Measurements from ENCODE around the gene ITGA1.

ITGA1 gene

GRCh38 chr5:52988335-52989024, 200.8 kb downstream of the ITGA1 start:
- H3K9me3 ChIP-seq (ENCODE audit: control extremely low read depth in 1 of 5, control insufficient read depth in 4 of 5, insufficient read depth in 2 of 5, low read depth in 1 of 5, low read length in 4 of 5) = no peaks in the 10 kb centered on the region
- H3K4me1 ChIP-seq (ENCODE audit: control extremely low read depth in 1 of 4, control insufficient read depth in 4 of 4, insufficient read depth in 4 of 4, low read length in 3 of 4) = peaks cover 0 to 27% (median 15%) of the 10 kb centered on the region in 4 experiments
- H3K36me3 ChIP-seq (ENCODE audit: control insufficient read depth in 4 of 4, insufficient read depth in 4 of 4, low read length in 3 of 4) = no peaks in the 10 kb centered on the region
- CTCF ChIA-PET = interaction anchor here (1.0 to 1.6 kb wide), 6 partner anchors 17 to 43 kb away, joined by 3 to 5 read pairs (median 4); no protein-coding TSS in a partner anchor
- no peak overlapping the region for H3K27ac ChIP-seq (ENCODE audit: insufficient read depth in 1 of 2, low read depth in 1 of 2, low read length in 2 of 2, poor library complexity in 1 of 2, severe bottlenecking in 2 of 2)
- peak overlapping the region; percentile 46 to 82 (median 76) for H3K4me3 ChIP-seq (ENCODE audit: control insufficient read depth in 1 of 7, extremely low read depth in 1 of 7, insufficient read depth in 4 of 7, low read depth in 2 of 7, low read length in 6 of 7)
- WGBS (ENCODE audit: insufficient coverage) = 2% methylated on average over 13 of the region's 16 CpGs
- peaks cover 0 to 13% (median 5%) of the 10 kb centered on the region in 5 experiments for H3K27me3 ChIP-seq (replicated peaks in 2 of 5; ENCODE audit: control insufficient read depth in 4 of 5, insufficient read depth in 5 of 5, low read length in 4 of 5)
- peak; percentile 9 to 44 (median 32) for DNase-seq
- POLR2A ChIA-PET = no interaction called here

GRCh38 chr5:52989025-52989780, 201.5 kb downstream of the ITGA1 start, which contains the start of gene ITGA2:
Gene ITGA2 (plus strand): TSS chr5:52989352. CDS start chr5:52989469, 117 bp downstream.
- Histone ChIP-seq H3K27me3 (replicated peaks in 2 of 5; ENCODE audit: control insufficient read depth in 4 of 5, insufficient read depth in 5 of 5, low read length in 4 of 5) (peaks cover 0 to 13% (median 5%) of the 10 kb centered on the region in 5 experiments), H3K9me3 (ENCODE audit: control extremely low read depth in 1 of 5, control insufficient read depth in 4 of 5, insufficient read depth in 2 of 5, low read depth in 1 of 5, low read length in 4 of 5) (no peaks in the 10 kb centered on the region), H3K36me3 (ENCODE audit: control insufficient read depth in 4 of 4, insufficient read depth in 4 of 4, low read length in 3 of 4) (no peaks in the 10 kb centered on the region), H3K27ac (ENCODE audit: insufficient read depth in 1 of 2, low read depth in 1 of 2, low read length in 2 of 2, poor library complexity in 1 of 2, severe bottlenecking in 2 of 2) (no peak within 1 kb of the TSS), H3K4me1 (ENCODE audit: control extremely low read depth in 1 of 4, control insufficient read depth in 4 of 4, insufficient read depth in 4 of 4, low read length in 3 of 4) (peaks cover 0 to 27% (median 15%) of the 10 kb centered on the region in 4 experiments), H3K4me3 (ENCODE audit: control insufficient read depth in 1 of 7, extremely low read depth in 1 of 7, insufficient read depth in 4 of 7, low read depth in 2 of 7, low read length in 6 of 7) (peak within 1 kb of the TSS; percentile 46 to 82 (median 76))
- peak in 2 of 3 donors; percentile 9 to 54 for DNase-seq
- ChIA-PET CTCF (interaction anchor here (0.6 to 1.4 kb wide), 5 partner anchors 17 to 46 kb away, joined by 3 to 5 read pairs (median 3); no protein-coding TSS in a partner anchor), POLR2A (no interaction called here)
- WGBS (ENCODE audit: insufficient coverage) = under 1% methylated on average over 47 of the region's 64 CpGs

- POLR2A ChIA-PET = interaction anchor here (0.7 kb wide), 1 partner anchor 179 kb away, joined by 3 read pairs; no protein-coding TSS in a partner anchor
- WGBS (ENCODE audit: insufficient coverage) = under 1% methylated on average over 19 of the region's 27 CpGs
- H3K4me1 ChIP-seq (ENCODE audit: control extremely low read depth in 1 of 4, control insufficient read depth in 4 of 4, insufficient read depth in 4 of 4, low read length in 3 of 4) = peaks cover 0 to 27% (median 15%) of the 10 kb centered on the region in 4 experiments
- CTCF ChIA-PET = interaction anchor here (0.6 to 1.4 kb wide), 10 partner anchors 11 to 107 kb away, joined by 3 to 5 read pairs (median 4); no protein-coding TSS in a partner anchor
- H3K27me3 ChIP-seq (replicated peaks in 2 of 5; ENCODE audit: control insufficient read depth in 4 of 5, insufficient read depth in 5 of 5, low read length in 4 of 5) = peaks cover 0 to 13% (median 5%) of the 10 kb centered on the region in 5 experiments
- peak overlapping the region; percentile 46 to 82 (median 76) for H3K4me3 ChIP-seq (ENCODE audit: control insufficient read depth in 1 of 7, extremely low read depth in 1 of 7, insufficient read depth in 4 of 7, low read depth in 2 of 7, low read length in 6 of 7)
- no peaks in the 10 kb centered on the region for H3K9me3 ChIP-seq (ENCODE audit: control extremely low read depth in 1 of 5, control insufficient read depth in 4 of 5, insufficient read depth in 2 of 5, low read depth in 1 of 5, low read length in 4 of 5)
- DNase-seq = peak; percentile 51 to 83 (median 71)
- H3K27ac ChIP-seq (ENCODE audit: insufficient read depth in 1 of 2, low read depth in 1 of 2, low read length in 2 of 2, poor library complexity in 1 of 2, severe bottlenecking in 2 of 2) = no peak overlapping the region
- H3K36me3 ChIP-seq (ENCODE audit: control insufficient read depth in 4 of 4, insufficient read depth in 4 of 4, low read length in 3 of 4) = no peaks in the 10 kb centered on the region
Measured at GRCh38 chr5:52989781-52990527, 202.2 kb downstream of the ITGA1 start.

GRCh38 chr5:52990528-52990925, 202.8 kb downstream of the ITGA1 start:
- WGBS (ENCODE audit: insufficient coverage) = 100% methylated on average over 1 of the region's 4 CpGs
- Histone ChIP-seq H3K27me3 (replicated peaks in 2 of 5; ENCODE audit: control insufficient read depth in 4 of 5, insufficient read depth in 5 of 5, low read length in 4 of 5) (peaks cover 0 to 13% (median 5%) of the 10 kb centered on the region in 5 experiments), H3K4me3 (ENCODE audit: control insufficient read depth in 1 of 7, extremely low read depth in 1 of 7, insufficient read depth in 4 of 7, low read depth in 2 of 7, low read length in 6 of 7) (peak overlapping the region in 3 of 7 experiments; percentile 79 to 82 (median 82)), H3K27ac (ENCODE audit: insufficient read depth in 1 of 2, low read depth in 1 of 2, low read length in 2 of 2, poor library complexity in 1 of 2, severe bottlenecking in 2 of 2) (no peak overlapping the region), H3K36me3 (ENCODE audit: control insufficient read depth in 4 of 4, insufficient read depth in 4 of 4, low read length in 3 of 4) (no peaks in the 10 kb centered on the region), H3K4me1 (ENCODE audit: control extremely low read depth in 1 of 4, control insufficient read depth in 4 of 4, insufficient read depth in 4 of 4, low read length in 3 of 4) (peaks cover 0 to 27% (median 15%) of the 10 kb centered on the region in 4 experiments), H3K9me3 (ENCODE audit: control extremely low read depth in 1 of 5, control insufficient read depth in 4 of 5, insufficient read depth in 2 of 5, low read depth in 1 of 5, low read length in 4 of 5) (no peaks in the 10 kb centered on the region)
- ChIA-PET CTCF (interaction anchor here (1.0 to 1.4 kb wide), 7 partner anchors 11 to 107 kb away, joined by 3 to 5 read pairs (median 4); no protein-coding TSS in a partner anchor), POLR2A (no interaction called here)
- no peak for DNase-seq

GRCh38 chr5:52993367-52993766, 205.7 kb downstream of the ITGA1 start:
- ChIA-PET CTCF (interaction anchor here (0.6 to 1.1 kb wide), 2 partner anchors 45 to 1243 kb away, joined by 4 read pairs; no protein-coding TSS in a partner anchor), POLR2A (no interaction called here)
- H3K4me1 ChIP-seq (ENCODE audit: control extremely low read depth in 1 of 4, control insufficient read depth in 4 of 4, insufficient read depth in 4 of 4, low read length in 3 of 4) = peaks cover 0 to 21% (median 15%) of the 10 kb centered on the region in 4 experiments
- DNase-seq = no peak
- H3K4me3 ChIP-seq (ENCODE audit: control insufficient read depth in 1 of 7, extremely low read depth in 1 of 7, insufficient read depth in 4 of 7, low read depth in 2 of 7, low read length in 6 of 7) = no peak overlapping the region
- H3K36me3 ChIP-seq (ENCODE audit: control insufficient read depth in 4 of 4, insufficient read depth in 4 of 4, low read length in 3 of 4) = no peaks in the 10 kb centered on the region
- H3K9me3 ChIP-seq (ENCODE audit: control extremely low read depth in 1 of 5, control insufficient read depth in 4 of 5, insufficient read depth in 2 of 5, low read depth in 1 of 5, low read length in 4 of 5) = no peaks in the 10 kb centered on the region
- WGBS (ENCODE audit: insufficient coverage) = no CpG with 5 or more reads among the region's 2 CpGs
- peaks cover 0 to 6% (median 0%) of the 10 kb centered on the region in 5 experiments for H3K27me3 ChIP-seq (replicated peaks in 2 of 5; ENCODE audit: control insufficient read depth in 4 of 5, insufficient read depth in 5 of 5, low read length in 4 of 5)
- no peak overlapping the region for H3K27ac ChIP-seq (ENCODE audit: insufficient read depth in 1 of 2, low read depth in 1 of 2, low read length in 2 of 2, poor library complexity in 1 of 2, severe bottlenecking in 2 of 2)

- POLR2A ChIA-PET = no interaction called here
- Histone ChIP-seq H3K4me3 (ENCODE audit: control insufficient read depth in 1 of 7, extremely low read depth in 1 of 7, insufficient read depth in 4 of 7, low read depth in 2 of 7, low read length in 6 of 7) (no peak overlapping the region), H3K4me1 (ENCODE audit: control extremely low read depth in 1 of 4, control insufficient read depth in 4 of 4, insufficient read depth in 4 of 4, low read length in 3 of 4) (peaks cover 0 to 13% (median 10%) of the 10 kb centered on the region in 4 experiments), H3K27ac (ENCODE audit: insufficient read depth in 1 of 2, low read depth in 1 of 2, low read length in 2 of 2, poor library complexity in 1 of 2, severe bottlenecking in 2 of 2) (no peak overlapping the region), H3K27me3 (replicated peaks in 2 of 5; ENCODE audit: control insufficient read depth in 4 of 5, insufficient read depth in 5 of 5, low read length in 4 of 5) (peaks cover 0 to 4% (median 0%) of the 10 kb centered on the region in 5 experiments), H3K9me3 (ENCODE audit: control extremely low read depth in 1 of 5, control insufficient read depth in 4 of 5, insufficient read depth in 2 of 5, low read depth in 1 of 5, low read length in 4 of 5) (no peaks in the 10 kb centered on the region), H3K36me3 (ENCODE audit: control insufficient read depth in 4 of 4, insufficient read depth in 4 of 4, low read length in 3 of 4) (no peaks in the 10 kb centered on the region)
- CTCF ChIA-PET = no interaction called here
- 100% methylated on average over 1 of the region's 1 CpG for WGBS (ENCODE audit: insufficient coverage)
- DNase-seq = no peak
Measured at GRCh38 chr5:52994266-52994665, 206.6 kb downstream of the ITGA1 start.
